K562 (cell line): ENCODE data around the gene GLI1. TPM values are rescaled to one million over a fixed set of nuclear protein-coding genes. Genes with fewer than 3 reads are reported as not detected.

ENCODE experiments used
- ATAC-seq: fragments of 200-7000 bp; cut with Tn5 transposase; 3 replicates; pipeline ENCODE4 v1.9.1; 2020; ENCODE audit warnings: moderate library complexity
- BruUV-seq: library from RNA; stranded (reverse); fragments of 400-500 nt; replicated peaks from 2 replicates; lab custom pipeline; 2021; lab: Mats Ljungman, UMichigan
- CTCF ChIA-PET: fragments of 300-600 bp; formaldehyde crosslinking; extraction: SDS; loops from one replicate; lab custom pipeline; 2021; ENCODE audit warnings: low intra/inter-chr PET ratio; lab: Yijun Ruan, JAX
- POLR2A ChIA-PET: fragments of 300-600, 350-650 bp; sonication (Branson Sonifier 250); formaldehyde crosslinking; extraction: SDS; loops from one replicate; lab custom pipeline; 2021; ENCODE audit warnings: antibody characterized with exemption, inconsistent platforms; lab: Yijun Ruan, JAX
- DNase-seq, 4 experiments: peaks; one replicate each; pipeline versions ENCODE4 v3.0.0 to v3.0.0-alpha.2; 2011 to 2018; ENCODE audit warnings: low spot score in 3 of 4, mixed read lengths in 3 of 4; ENCODE audit errors: extremely low read depth in 1 of 4
- FAIRE-seq: peaks from 2 replicates; lab custom pipeline; 2011; peaks lifted over from hg19 to GRCh38; lab: Jason Lieb, UNC
- H2AFZ ChIP-seq: 2 replicates; pipeline ENCODE4 v1.6.0; 2011; ENCODE audit warnings: low read depth, low read length, control low read depth, inconsistent platforms
- H3K27ac ChIP-seq: fragments of 200-600 bp; 3 replicates; pipeline ENCODE4 v1.8.0; 2011; ENCODE audit warnings: low read depth, mild to moderate bottlenecking, control low read depth, inconsistent platforms, low read length, moderate library complexity, mixed read lengths; ENCODE audit errors: extremely low read depth
- H3K27me3 ChIP-seq, 2 experiments: fragments of 300-600 bp in 1 of 2; 2 replicates in 1 of 2; 3 replicates in 1 of 2; pipeline versions ENCODE4 v1.6.0 to v1.8.0; 2011; ENCODE audit warnings: inconsistent platforms in 2 of 2, low read length in 2 of 2, mild to moderate bottlenecking in 1 of 2, mixed read lengths in 1 of 2, moderate library complexity in 1 of 2; ENCODE audit not compliant: control insufficient read depth in 2 of 2, insufficient read depth in 2 of 2
- H3K36me3 ChIP-seq: fragments of 300-600 bp; 3 replicates; pipeline ENCODE4 v1.8.0; 2011; ENCODE audit warnings: mild to moderate bottlenecking, low read length, inconsistent platforms; ENCODE audit not compliant: control insufficient read depth, insufficient read depth
- H3K4me1 ChIP-seq, 2 experiments: fragments of 200-600 bp in 1 of 2; replicated peaks in 1 of 2; 2 replicates in 1 of 2; 3 replicates in 1 of 2; pipeline versions ENCODE4 v1.5.1 to v1.8.0; 2011; ENCODE audit warnings: inconsistent platforms in 2 of 2, low read length in 2 of 2, mild to moderate bottlenecking in 1 of 2, mixed read lengths in 1 of 2, moderate library complexity in 1 of 2; ENCODE audit not compliant: control insufficient read depth in 2 of 2, insufficient read depth in 2 of 2
- H3K4me2 ChIP-seq: 2 replicates; pipeline ENCODE4 v1.6.1; 2011; ENCODE audit warnings: low read length, control low read depth, inconsistent platforms, mixed read lengths; ENCODE audit not compliant: insufficient read depth
- H3K4me3 ChIP-seq: fragments of 200-600 bp; sonication (generic), shearing (Covaris generic); 2 replicates; pipeline ENCODE4 v1.5.1; 2016; ENCODE audit warnings: control low read depth, inconsistent platforms
- H3K79me2 ChIP-seq: fragments of 200-600 bp; 3 replicates; pipeline ENCODE4 v1.8.0; 2011; ENCODE audit warnings: low read length, inconsistent platforms; ENCODE audit not compliant: control insufficient read depth, insufficient read depth
- H3K9ac ChIP-seq, 2 experiments: 2 replicates each; pipeline versions ENCODE4 v1.6.0 to v1.6.1; 2011; ENCODE audit warnings: low read depth in 2 of 2, low read length in 2 of 2, control low read depth in 1 of 2, inconsistent platforms in 1 of 2, mild to moderate bottlenecking in 1 of 2, mixed read lengths in 1 of 2; ENCODE audit not compliant: insufficient read depth in 1 of 2
- H3K9me1 ChIP-seq: one replicate; pipeline ENCODE4 v1.6.0; 2011; ENCODE audit warnings: inconsistent platforms, mild to moderate bottlenecking, low read length, moderate library complexity; ENCODE audit not compliant: control insufficient read depth, insufficient read depth
- H3K9me3 ChIP-seq: replicated peaks from 2 replicates; pipeline ENCODE4 v1.5.1; 2011; ENCODE audit warnings: low read depth, low read length, inconsistent platforms; ENCODE audit not compliant: control insufficient read depth, insufficient read depth
- H4K20me1 ChIP-seq: replicated peaks from 2 replicates; pipeline ENCODE4 v1.6.1; 2011; ENCODE audit warnings: low read length, inconsistent platforms, mixed read lengths; ENCODE audit not compliant: control insufficient read depth, insufficient read depth
- BHLHE40 ChIP-seq: IDR thresholded peaks from 2 replicates; pipeline ENCODE4 v1.6.1; 2011; ENCODE audit warnings: low read length, improper control_type of control experiment
- FOXA3 ChIP-seq, 2 experiments: fragments of 450-650 bp in 1 of 2; sonication (generic) in 1 of 2; formaldehyde crosslinking; IDR thresholded peaks in 1 of 2; conservative IDR thresholded peaks in 1 of 2; 2 replicates each; pipeline versions ENCODE4 v1.4.0 to v1.8.0; 2020 to 2022; ENCODE audit warnings: mild to moderate bottlenecking in 2 of 2, missing genetic modification reagents in 1 of 2
- HNRNPH1 ChIP-seq: fragments of 200-400 bp; formaldehyde crosslinking; optimal IDR thresholded peaks from 2 replicates; pipeline ENCODE3; 2017; ENCODE audit warnings: low read depth, mild to moderate bottlenecking, low read length, moderate library complexity
- NONO ChIP-seq, 2 experiments: fragments of 200-400 bp in 1 of 2; fragments of 450-650 bp in 1 of 2; formaldehyde crosslinking in 1 of 2; IDR thresholded peaks; 2 replicates each; pipeline ENCODE4 v1.6.1; 2017; ENCODE audit warnings: low read depth in 2 of 2, mild to moderate bottlenecking in 2 of 2, moderate library complexity in 2 of 2, low read length in 1 of 2
- PHB2 ChIP-seq: fragments of 450-650 bp; IDR thresholded peaks from 2 replicates; pipeline ENCODE4 v1.6.1; 2017; ENCODE audit warnings: low read depth
- ZC3H4 ChIP-seq: sonication (generic); formaldehyde crosslinking; IDR thresholded peaks from 2 replicates; pipeline ENCODE4 v1.9.0; 2021; ENCODE audit warnings: missing genetic modification reagents, borderline replicate concordance
- ZNF444 ChIP-seq: fragments of 250-450 bp; sonication (Bioruptor Pico); IDR thresholded peaks from 2 replicates; pipeline ENCODE4 v1.4.0; 2020; ENCODE audit warnings: mild to moderate bottlenecking, moderate library complexity
- WGBS: fragments of 100-300 bp; shearing (Covaris generic); methylation state at CpG from one replicate; pipeline ENCODE4 v1.1.6; 2016; ENCODE audit warnings: low coverage, mixed read lengths; ENCODE audit not compliant: insufficient coverage; ENCODE audit errors: missing lambda C conversion rate; 5-methylcytosine and 5-hydroxymethylcytosine counted together
- in situ Hi-C: fragments of 300-500 bp; cut with MboI; formaldehyde crosslinking; loops from 4 replicates; pipeline ENCODE4 v1.15.0; 2018; ENCODE audit warnings: inconsistent platforms, mixed read lengths
- intact Hi-C: fragments of 100-400 bp; cut with micrococcal nuclease; formaldehyde crosslinking; loops from 2 replicates; pipeline ENCODE4 v1.14.2; 2022
- polyA plus RNA-seq, 8 experiments: library from polyadenylated mRNA; depleted of rRNA in 4 of 8; stranded (reverse) in 5 of 8; unstranded in 3 of 8; fragments of >200 nt; fragmentation: Nextera tagmentation in 2 of 8; fragmentation: Illumina TruSeq in 1 of 8; extraction: Ambion mirVana in 2 of 8; extraction: Trizol in 1 of 8; gene quantifications; 2 replicates each; pipeline versions ENCODE4 v1.2.1 to v1.2.3, GENCODE V29; 2011 to 2014; ENCODE audit warnings: inconsistent platforms in 1 of 8, missing spikeins in 1 of 8
- total RNA-seq, 7 experiments: library from RNA; depleted of rRNA in 6 of 7; stranded (reverse); fragments of >200 nt in 6 of 7; fragmentation: Illumina TruSeq in 2 of 7; extraction: Trizol in 2 of 7; gene quantifications; 2 replicates each; pipeline versions ENCODE4 v1.2.1 to v1.2.3, GENCODE V29; 2011 to 2021; ENCODE audit warnings: low replicate concordance in 1 of 7
- TF ChIP-seq, protein P1 (sequence below), 2 experiments: fragments of 250-450 bp in 1 of 2; fragments of 450-650 bp in 1 of 2; sonication (Bioruptor Pico) in 1 of 2; IDR thresholded peaks; 2 replicates each; pipeline versions ENCODE4 v1.6.1 to v1.8.0; 2016 to 2021; ENCODE audit warnings: mild to moderate bottlenecking in 2 of 2, moderate library complexity in 2 of 2, missing compliant biosample characterization in 1 of 2, missing genetic modification characterization in 1 of 2
- TF ChIP-seq, protein P2 (sequence below): fragments of 450-650 bp; IDR thresholded peaks from 2 replicates; pipeline ENCODE4 v1.6.1; 2016; ENCODE audit warnings: low read depth

The GLI1 gene
- total and polyA plus RNA-seq, 9 of the 15 experiments (the other 6 are each of a cell fraction or from before 2014, with no cell fraction given): 0.24 to 3.7 (median 0.61) TPM

DNA sequence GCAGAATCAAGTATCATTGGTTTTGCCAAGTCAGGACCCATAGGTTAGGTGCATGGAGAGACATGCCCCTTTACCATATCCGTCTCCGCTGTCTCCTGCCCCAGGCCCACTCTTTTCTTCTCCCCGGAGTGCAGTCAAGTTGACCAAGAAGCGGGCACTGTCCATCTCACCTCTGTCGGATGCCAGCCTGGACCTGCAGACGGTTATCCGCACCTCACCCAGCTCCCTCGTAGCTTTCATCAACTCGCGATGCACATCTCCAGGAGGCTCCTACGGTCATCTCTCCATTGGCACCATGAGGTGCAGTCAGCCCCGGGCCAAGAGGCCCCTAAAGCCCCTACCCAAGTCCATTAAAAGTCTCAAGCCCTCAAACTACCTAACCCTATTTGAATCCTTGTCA is 5.0 kb downstream of the GLI1 start:
- FAIRE-seq (no peak), DNase-seq (no peak), ATAC-seq (no peak)
- Histone ChIP-seq H3K79me2 (no peaks in the 10 kb centered on the region), H3K4me1 (peaks cover 21 to 30% of the 10 kb centered on the region in 2 experiments), H3K27me3 (peaks cover 15 to 34% of the 10 kb centered on the region in 2 experiments; a peak in 3 of 5 replicates), H3K9me1 (no peaks in the 10 kb centered on the region), H3K4me2 (no peak overlapping the region), H3K9ac (no peak overlapping the region), H4K20me1 (no peaks in the 10 kb centered on the region), H2AFZ (no peak overlapping the region), H3K4me3 (no peak overlapping the region), H3K27ac (no peak overlapping the region), H3K9me3 (no peaks in the 10 kb centered on the region), H3K36me3 (no peaks in the 10 kb centered on the region)
- no peak for TF ChIP-seq HNRNPH1
- no peak for TF ChIP-seq ZNF444 (CRISPR knock-in tag)
- TF ChIP-seq, protein P1, sequence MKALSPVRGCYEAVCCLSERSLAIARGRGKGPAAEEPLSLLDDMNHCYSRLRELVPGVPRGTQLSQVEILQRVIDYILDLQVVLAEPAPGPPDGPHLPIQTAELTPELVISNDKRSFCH (CRISPR knock-in tag; IDR thresholded peaks at IDR 0.05): no peak
- TF ChIP-seq, protein P1 (tag; IDR thresholded peaks at IDR 0.05): no peak
- TF ChIP-seq, protein P2, sequence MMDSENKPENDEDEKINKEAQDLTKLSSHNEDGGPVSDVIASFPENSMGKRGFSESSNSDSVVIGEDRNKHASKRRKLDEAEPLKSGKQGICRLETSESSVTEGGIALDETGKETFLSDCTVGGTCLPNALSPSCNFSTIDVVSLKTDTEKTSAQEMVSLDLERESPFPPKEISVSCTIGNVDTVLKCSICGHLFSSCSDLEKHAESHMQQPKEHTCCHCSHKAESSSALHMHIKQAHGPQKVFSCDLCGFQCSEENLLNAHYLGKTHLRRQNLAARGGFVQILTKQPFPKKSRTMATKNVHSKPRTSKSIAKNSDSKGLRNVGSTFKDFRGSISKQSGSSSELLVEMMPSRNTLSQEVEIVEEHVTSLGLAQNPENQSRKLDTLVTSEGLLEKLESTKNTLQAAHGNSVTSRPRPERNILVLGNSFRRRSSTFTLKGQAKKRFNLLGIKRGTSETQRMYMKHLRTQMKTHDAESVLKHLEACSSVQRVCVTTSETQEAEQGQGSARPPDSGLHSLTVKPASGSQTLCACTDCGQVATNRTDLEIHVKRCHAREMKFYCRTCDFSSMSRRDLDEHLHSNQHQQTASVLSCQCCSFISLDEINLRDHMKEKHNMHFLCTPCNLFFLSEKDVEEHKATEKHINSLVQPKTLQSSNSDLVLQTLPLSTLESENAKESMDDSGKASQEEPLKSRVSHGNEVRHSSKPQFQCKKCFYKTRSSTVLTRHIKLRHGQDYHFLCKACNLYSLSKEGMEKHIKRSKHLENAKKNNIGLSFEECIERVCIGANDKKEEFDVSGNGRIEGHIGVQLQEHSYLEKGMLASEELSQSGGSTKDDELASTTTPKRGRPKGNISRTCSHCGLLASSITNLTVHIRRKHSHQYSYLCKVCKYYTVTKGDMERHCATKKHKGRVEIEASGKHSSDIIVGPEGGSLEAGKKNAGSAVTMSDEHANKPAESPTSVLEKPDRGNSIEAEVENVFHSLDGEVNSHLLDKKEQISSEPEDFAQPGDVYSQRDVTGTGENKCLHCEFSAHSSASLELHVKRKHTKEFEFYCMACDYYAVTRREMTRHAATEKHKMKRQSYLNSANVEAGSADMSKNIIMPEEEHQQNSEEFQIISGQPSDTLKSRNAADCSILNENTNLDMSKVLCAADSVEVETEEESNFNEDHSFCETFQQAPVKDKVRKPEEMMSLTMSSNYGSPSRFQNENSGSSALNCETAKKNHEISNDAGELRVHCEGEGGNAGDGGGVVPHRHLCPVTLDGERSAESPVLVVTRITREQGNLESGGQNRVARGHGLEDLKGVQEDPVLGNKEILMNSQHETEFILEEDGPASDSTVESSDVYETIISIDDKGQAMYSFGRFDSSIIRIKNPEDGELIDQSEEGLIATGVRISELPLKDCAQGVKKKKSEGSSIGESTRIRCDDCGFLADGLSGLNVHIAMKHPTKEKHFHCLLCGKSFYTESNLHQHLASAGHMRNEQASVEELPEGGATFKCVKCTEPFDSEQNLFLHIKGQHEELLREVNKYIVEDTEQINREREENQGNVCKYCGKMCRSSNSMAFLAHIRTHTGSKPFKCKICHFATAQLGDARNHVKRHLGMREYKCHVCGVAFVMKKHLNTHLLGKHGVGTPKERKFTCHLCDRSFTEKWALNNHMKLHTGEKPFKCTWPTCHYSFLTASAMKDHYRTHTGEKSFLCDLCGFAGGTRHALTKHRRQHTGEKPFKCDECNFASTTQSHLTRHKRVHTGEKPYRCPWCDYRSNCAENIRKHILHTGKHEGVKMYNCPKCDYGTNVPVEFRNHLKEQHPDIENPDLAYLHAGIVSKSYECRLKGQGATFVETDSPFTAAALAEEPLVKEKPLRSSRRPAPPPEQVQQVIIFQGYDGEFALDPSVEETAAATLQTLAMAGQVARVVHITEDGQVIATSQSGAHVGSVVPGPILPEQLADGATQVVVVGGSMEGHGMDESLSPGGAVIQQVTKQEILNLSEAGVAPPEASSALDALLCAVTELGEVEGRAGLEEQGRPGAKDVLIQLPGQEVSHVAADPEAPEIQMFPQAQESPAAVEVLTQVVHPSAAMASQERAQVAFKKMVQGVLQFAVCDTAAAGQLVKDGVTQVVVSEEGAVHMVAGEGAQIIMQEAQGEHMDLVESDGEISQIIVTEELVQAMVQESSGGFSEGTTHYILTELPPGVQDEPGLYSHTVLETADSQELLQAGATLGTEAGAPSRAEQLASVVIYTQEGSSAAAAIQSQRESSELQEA: no peak
- no peak for TF ChIP-seq ZC3H4 (CRISPR knock-in tag)
- no peak for TF ChIP-seq NONO (IDR thresholded peaks at IDR 0.05; ENCODE audit: low read depth in 2 of 2, low read length in 1 of 2)
- no peak for TF ChIP-seq BHLHE40
- no peak for TF ChIP-seq FOXA3 (CRISPR knock-in tag; conservative IDR thresholded peaks at IDR 0.05 in 1 of 2, IDR thresholded peaks at IDR 0.05 in 1 of 2)
- TF ChIP-seq PHB2: no peak
- POLR2A ChIA-PET: interaction anchor here (0.9 kb wide), 1 partner anchor 187 kb away, joined by 3 read pairs; no protein-coding TSS in a partner anchor
- intact Hi-C loops: no loop called here
- WGBS: 53% methylated on average over 11 of the region's 12 CpGs
- CTCF ChIA-PET: no interaction called here
- BruUV-seq: no TSS peak
- in situ Hi-C loops: no loop called here
